Measurements from ENCODE around the gene KIFBP.
"Not testable (repeated sequence)": the region's sequence is repeated elsewhere in the genome, so short reads cannot be mapped to it uniquely, and the experiment has no call there.

KIFBP gene

GRCh38 chr10:68988530-68989316 is at the start of gene KIFBP:
Gene KIFBP (plus strand): TSS chr10:68988803. CDS start chr10:68988833, 30 bp downstream.
- DNase-seq: peak; percentile 94

GRCh38 chr10:68938884-68939283 is 49.7 kb upstream of the KIFBP start:
- no peak for DNase-seq

- DNase-seq: not testable (repeated sequence)
Measured at GRCh38 chr10:68940917-68941316, 47.7 kb upstream of the KIFBP start.

GRCh38 chr10:68950598-68950997 is 38.0 kb upstream of the KIFBP start:
- no peak for DNase-seq

GRCh38 chr10:68954904-68955303 is 33.7 kb upstream of the KIFBP start:
- no peak for DNase-seq

- no peak for DNase-seq
Measured at GRCh38 chr10:68955355-68955831, 33.2 kb upstream of the KIFBP start.

- DNase-seq: peak; percentile 77
Measured at GRCh38 chr10:68955832-68956532, 32.6 kb upstream of the KIFBP start, which contains the start of gene DDX21. Gene DDX21 (plus strand): TSS chr10:68956170. CDS start chr10:68956226, 56 bp downstream.

GRCh38 chr10:68957284-68957615 is 31.4 kb upstream of the KIFBP start:
- no peak for DNase-seq

- no peak for DNase-seq
Measured at GRCh38 chr10:68957654-68958053, 30.9 kb upstream of the KIFBP start.

- DNase-seq: no peak
Measured at GRCh38 chr10:68959695-68960527, 28.7 kb upstream of the KIFBP start.

GRCh38 chr10:68963151-68963550 is 25.5 kb upstream of the KIFBP start:
- DNase-seq: no peak

- no peak for DNase-seq
Measured at GRCh38 chr10:68973975-68974374, 14.6 kb upstream of the KIFBP start.

GRCh38 chr10:68975936-68976473 is 12.6 kb upstream of the KIFBP start:
- not testable (repeated sequence) for DNase-seq

GRCh38 chr10:68979738-68980137 is 8.9 kb upstream of the KIFBP start:
- DNase-seq: not testable (repeated sequence)

GRCh38 chr10:68981074-68981473 is 7.5 kb upstream of the KIFBP start:
- no peak for DNase-seq

- DNase-seq: no peak
Measured at GRCh38 chr10:68982389-68982788, 6.2 kb upstream of the KIFBP start.

GRCh38 chr10:68987611-68988010 is 992 bp upstream of the KIFBP start:
- no peak for DNase-seq

- no peak for DNase-seq
Measured at GRCh38 chr10:68989317-68989990, 851 bp downstream of the KIFBP start.

GRCh38 chr10:68992636-68993440 is 4.2 kb downstream of the KIFBP start:
- DNase-seq: no peak

- no peak for DNase-seq
Measured at GRCh38 chr10:68997211-68997610, 8.6 kb downstream of the KIFBP start.

GRCh38 chr10:69004821-69005220 is 16.2 kb downstream of the KIFBP start:
- DNase-seq: no peak

Measured in NCI-H1048 (cell line).